Colonic mucosa (tissue), 4 donors: ENCODE results near the gene TTC31. TPM values are rescaled to one million over a fixed set of nuclear protein-coding genes. Genes with fewer than 3 reads are reported as not detected.
A peak's percentile ranks its signal among the peaks of the same experiment; 100 is the strongest.

Experiments
- DNase-seq: peaks from one replicate; pipeline ENCODE4 v3.0.0-alpha.2; 2020
- H3K27ac ChIP-seq: fragments of 200-600 bp; one replicate; pipeline ENCODE4 v1.8.0; 2021
- H3K27me3 ChIP-seq: fragments of 200-600 bp; one replicate; pipeline ENCODE4 v1.8.0; 2021
- H3K36me3 ChIP-seq: fragments of 200-600 bp; one replicate; pipeline ENCODE4 v1.8.0; 2021
- H3K4me1 ChIP-seq: fragments of 200-600 bp; one replicate; pipeline ENCODE4 v1.8.0; 2021; ENCODE audit warnings: mild to moderate bottlenecking
- H3K4me3 ChIP-seq: fragments of 200-600 bp; one replicate; pipeline ENCODE4 v1.8.0; 2021
- H3K9ac ChIP-seq, 2 donors: one replicate each; pipeline ENCODE4 v1.7.0; 2013; ENCODE audit warnings: control low read depth in 2 of 2, low read depth in 2 of 2, low read length in 2 of 2
- H3K9me3 ChIP-seq: fragments of 200-600 bp; one replicate; pipeline ENCODE4 v1.8.0; 2021
- CTCF ChIP-seq: fragments of 200-600 bp; IDR thresholded peaks from one replicate; pipeline ENCODE4 v1.8.0; 2022; ENCODE audit warnings: antibody characterized with exemption, mild to moderate bottlenecking
- intact Hi-C: fragments of 100-400 bp; cut with DNase I; formaldehyde crosslinking; loops from one replicate; pipeline ENCODE4 v1.14.1; 2022
- total RNA-seq, 2 donors: library from RNA; stranded (reverse); fragmentation: NEBNext Ultra II Directional in 1 of 2; extraction: Animal tissue kit (Norgen Biotek cat#: 25700) in 1 of 2; gene quantifications; one replicate each; pipeline ENCODE4 v1.2.1, GENCODE V29; 2021
- donor health status: healthy.
- donor health status: DM: no; HTN: no; CAD: no.
- donor health status: DM: no; HTN: no; CAD: no.

The TTC31 gene
- total RNA-seq, 2 donors from 2014 or later = 23.3 to 25.2 TPM

- peak overlapping the region; percentile 75 for H3K27ac ChIP-seq
- DNase-seq = no peak
- H3K9me3 ChIP-seq = no peaks in the 10 kb centered on the region
- intact Hi-C loops = no loop called here
- H3K36me3 ChIP-seq = peaks cover 9% of the 10 kb centered on the region
- H3K9ac ChIP-seq = peak overlapping the region; percentile 93 to 95
- H3K27me3 ChIP-seq = no peaks in the 10 kb centered on the region
- no peaks in the 10 kb centered on the region for H3K4me1 ChIP-seq
- TF ChIP-seq CTCF = no peak
- H3K4me3 ChIP-seq = peak overlapping the region; percentile 91
These were observed 45.9 kb downstream of the TTC31 start for GRCh38 chr2:74528600-74529356.

DNA sequence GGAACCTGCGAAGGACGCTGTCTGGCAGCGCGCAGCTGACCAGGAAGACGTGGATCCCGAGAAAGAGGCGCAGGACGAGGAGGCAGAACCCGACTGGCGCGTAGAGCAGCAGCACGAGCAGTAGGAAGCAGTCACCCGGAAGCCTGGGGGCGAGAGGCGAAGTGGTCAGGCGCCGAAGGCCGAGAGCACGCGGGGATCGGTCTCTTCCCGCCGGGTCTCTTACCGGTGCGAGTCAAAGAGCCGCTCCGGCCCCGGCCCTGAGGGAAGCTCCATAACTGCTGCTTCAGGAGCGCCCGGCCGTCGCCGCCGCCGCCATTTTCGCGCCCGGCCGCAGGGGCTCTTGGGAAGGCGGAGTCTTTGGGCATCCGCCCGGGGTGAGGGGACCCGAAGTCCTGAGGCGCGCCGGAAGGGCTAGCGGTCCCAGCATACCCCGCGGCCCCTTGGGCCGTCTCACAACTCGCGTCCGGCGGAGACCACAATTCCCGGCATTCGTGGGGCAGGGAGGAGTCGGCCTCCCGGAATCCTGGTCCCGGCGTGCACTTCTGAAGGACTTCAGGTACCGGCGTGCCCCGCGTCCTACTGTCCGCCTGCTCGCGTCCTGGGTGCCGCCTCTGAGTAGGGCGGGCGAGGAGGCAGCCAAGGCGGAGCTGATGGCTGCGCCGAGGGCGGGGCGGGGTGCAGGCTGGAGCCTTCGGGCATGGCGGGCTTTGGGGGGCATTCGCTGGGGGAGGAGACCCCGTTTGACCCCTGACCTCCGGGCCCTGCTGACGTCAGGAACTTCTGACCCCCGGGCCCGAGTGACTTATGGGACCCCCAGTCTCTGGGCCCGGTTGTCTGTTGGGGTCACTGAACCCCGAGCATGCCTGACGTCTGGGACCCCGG, 46.7 kb downstream of the TTC31 start, which contains the start of the genes AUP1 and HTRA2:
Gene AUP1, minus strand, starts transcription at position 350 of the 882 bp plus-strand sequence. Its CDS starts 77 bp downstream, at position 273.
Gene HTRA2, plus strand, starts transcription at position 577 of the 882 bp plus-strand sequence. Its CDS starts 74 bp downstream, at position 651.
- no peak for TF ChIP-seq CTCF
- intact Hi-C loops = loop anchor here (5.0 kb wide), 1 partner anchor 47 kb away; the partner anchor contains the start of genes CCDC142 and TTC31
- Histone ChIP-seq H3K27ac (peak within 1 kb of the TSS; percentile 75), H3K4me3 (peak within 1 kb of the TSS; percentile 91), H3K36me3 (peaks cover 9% of the 10 kb centered on the region), H3K27me3 (no peaks in the 10 kb centered on the region), H3K9me3 (no peaks in the 10 kb centered on the region), H3K4me1 (no peaks in the 10 kb centered on the region), H3K9ac (peak within 1 kb of the TSS; percentile 93 to 95)
- DNase-seq = peak; percentile 99

DNA sequence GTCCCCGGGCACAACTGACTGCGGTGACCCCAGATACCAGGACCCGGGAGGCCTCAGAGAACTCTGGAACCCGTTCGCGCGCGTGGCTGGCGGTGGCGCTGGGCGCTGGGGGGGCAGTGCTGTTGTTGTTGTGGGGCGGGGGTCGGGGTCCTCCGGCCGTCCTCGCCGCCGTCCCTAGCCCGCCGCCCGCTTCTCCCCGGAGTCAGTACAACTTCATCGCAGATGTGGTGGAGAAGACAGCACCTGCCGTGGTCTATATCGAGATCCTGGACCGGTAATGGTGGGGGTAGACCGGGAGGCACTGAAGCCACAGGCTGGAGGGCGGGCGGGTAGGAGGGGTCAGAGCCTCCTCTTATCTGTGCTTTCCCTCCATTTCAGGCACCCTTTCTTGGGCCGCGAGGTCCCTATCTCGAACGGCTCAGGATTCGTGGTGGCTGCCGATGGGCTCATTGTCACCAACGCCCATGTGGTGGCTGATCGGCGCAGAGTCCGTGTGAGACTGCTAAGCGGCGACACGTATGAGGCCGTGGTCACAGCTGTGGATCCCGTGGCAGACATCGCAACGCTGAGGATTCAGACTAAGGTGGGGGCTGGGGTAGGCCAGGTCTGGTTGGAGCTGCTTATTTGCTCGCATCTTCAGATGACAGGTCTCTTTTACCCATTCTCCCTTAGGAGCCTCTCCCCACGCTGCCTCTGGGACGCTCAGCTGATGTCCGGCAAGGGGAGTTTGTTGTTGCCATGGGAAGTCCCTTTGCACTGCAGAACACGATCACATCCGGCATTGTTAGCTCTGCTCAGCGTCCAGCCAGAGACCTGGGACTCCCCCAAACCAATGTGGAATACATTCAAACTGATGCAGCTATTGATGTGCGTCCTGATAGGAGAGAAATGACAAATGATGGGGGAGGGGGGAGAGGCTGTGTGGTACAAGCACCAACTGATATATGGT, 47.6 kb downstream of the TTC31 start:
- peak; percentile 62 for DNase-seq
- Histone ChIP-seq H3K27me3 (no peaks in the 10 kb centered on the region), H3K36me3 (peaks cover 9% of the 10 kb centered on the region), H3K9ac (peak overlapping the region; percentile 84 to 95), H3K4me3 (peak overlapping the region; percentile 91), H3K9me3 (no peaks in the 10 kb centered on the region), H3K27ac (peak overlapping the region; percentile 75), H3K4me1 (no peaks in the 10 kb centered on the region)
- intact Hi-C loops = loop anchor here (5.0 kb wide), 1 partner anchor 48 kb away; the partner anchor contains the start of genes CCDC142 and TTC31
- no peak for TF ChIP-seq CTCF

DNA sequence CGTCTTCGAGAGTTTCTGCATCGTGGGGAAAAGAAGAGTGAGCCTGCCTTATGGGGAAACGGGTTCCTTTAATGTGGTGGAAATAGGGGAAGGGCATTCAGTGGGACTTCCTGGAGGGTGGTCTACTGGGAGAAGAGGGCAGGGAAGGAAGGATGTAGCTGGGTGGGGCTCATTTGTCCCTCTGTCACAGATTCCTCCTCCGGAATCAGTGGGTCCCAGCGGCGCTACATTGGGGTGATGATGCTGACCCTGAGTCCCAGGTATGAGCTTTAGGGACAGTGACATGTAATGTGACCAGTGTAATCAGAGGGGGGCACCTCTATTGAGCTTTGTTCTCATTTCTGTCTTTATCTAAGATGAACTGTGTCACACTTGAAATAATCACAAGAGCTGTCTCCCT, 48.8 kb downstream of the TTC31 start:
- no peak overlapping the region for H3K9ac ChIP-seq
- H3K27ac ChIP-seq = no peak overlapping the region
- no peak for TF ChIP-seq CTCF
- no peaks in the 10 kb centered on the region for H3K9me3 ChIP-seq
- H3K4me3 ChIP-seq = no peak overlapping the region
- intact Hi-C loops = loop anchor here (5.0 kb wide), 1 partner anchor 49 kb away; the partner anchor contains the start of genes CCDC142 and TTC31
- peaks cover 6% of the 10 kb centered on the region for H3K36me3 ChIP-seq
- no peak for DNase-seq
- H3K4me1 ChIP-seq = no peaks in the 10 kb centered on the region
- no peaks in the 10 kb centered on the region for H3K27me3 ChIP-seq
